IMR-90 (cell line): ENCODE measurements around the gene CXXC4. TPM values are rescaled to one million over a fixed set of nuclear protein-coding genes. Genes with fewer than 3 reads are reported as not detected.

Experiments used
- ATAC-seq: fragments of 200-7000 bp; cut with Tn5 transposase; 2 replicates; pipeline ENCODE4 v1.9.1; 2020; ENCODE audit warnings: low read depth, mild to moderate bottlenecking, moderate library complexity
- BruUV-seq: library from RNA; stranded (reverse); fragments of 400-500 nt; replicated peaks from 2 replicates; lab custom pipeline; 2021; lab: Mats Ljungman, UMichigan
- CTCF ChIA-PET: fragments of 300-600 bp; formaldehyde crosslinking; extraction: SDS; loops from one replicate; lab custom pipeline; 2021; ENCODE audit warnings: antibody characterized with exemption; lab: Yijun Ruan, JAX
- POLR2A ChIA-PET: fragments of 300-600 bp; sonication (Branson Sonifier 250); formaldehyde crosslinking; loops from one replicate; lab custom pipeline; 2022; ENCODE audit warnings: antibody characterized with exemption; ENCODE audit not compliant: unreplicated experiment; lab: Charles Lee
- DNase-seq: peaks from one replicate; pipeline ENCODE4 v3.0.0; 2013
- H2AFZ ChIP-seq: replicated peaks from 2 replicates; pipeline ENCODE3; 2013; ENCODE audit warnings: low read length, mild to moderate bottlenecking; ENCODE audit not compliant: poor library complexity
- H2AK5ac ChIP-seq: 2 replicates; pipeline ENCODE4 v1.6.1; 2013; ENCODE audit warnings: low read depth, low read length, inconsistent platforms
- H2AK9ac ChIP-seq: replicated peaks from 2 replicates; pipeline ENCODE3; 2013; ENCODE audit warnings: mild to moderate bottlenecking, low read depth, low read length, moderate library complexity; ENCODE audit not compliant: poor library complexity
- H2BK120ac ChIP-seq: 2 replicates; pipeline ENCODE4 v1.6.1; 2013; ENCODE audit warnings: low read depth, low read length, inconsistent platforms
- H2BK15ac ChIP-seq: 3 replicates; pipeline ENCODE4 v1.6.1; 2013; ENCODE audit warnings: low read depth, low read length, inconsistent platforms
- H2BK20ac ChIP-seq: 2 replicates; pipeline ENCODE4 v1.6.1; 2013; ENCODE audit warnings: low read depth, mild to moderate bottlenecking, inconsistent platforms, low read length, moderate library complexity
- H2BK5ac ChIP-seq: 2 replicates; pipeline ENCODE4 v1.6.1; 2013; ENCODE audit warnings: mild to moderate bottlenecking, low read depth, low read length, inconsistent platforms; ENCODE audit not compliant: poor library complexity, severe bottlenecking
- H3K14ac ChIP-seq: replicated peaks from 2 replicates; pipeline ENCODE4 v1.6.1; 2013; ENCODE audit warnings: low read depth, low read length, inconsistent platforms
- H3K18ac ChIP-seq: 2 replicates; pipeline ENCODE4 v1.6.1; 2013; ENCODE audit warnings: low read depth, low read length, control low read depth
- H3K23ac ChIP-seq: 2 replicates; pipeline ENCODE4 v1.6.1; 2013; ENCODE audit warnings: low read depth, low read length, inconsistent platforms
- H3K27ac ChIP-seq: 2 replicates; pipeline ENCODE4 v1.5.1; 2013; ENCODE audit warnings: mild to moderate bottlenecking, control low read depth, low read length; ENCODE audit not compliant: insufficient read depth
- H3K27me3 ChIP-seq: 2 replicates; pipeline ENCODE4 v1.6.1; 2013; ENCODE audit warnings: low read length; ENCODE audit not compliant: control insufficient read depth, insufficient read depth
- H3K36me3 ChIP-seq: 2 replicates; pipeline ENCODE4 v1.6.1; 2013; ENCODE audit warnings: low read length, mixed read lengths; ENCODE audit not compliant: control insufficient read depth, insufficient read depth
- H3K4ac ChIP-seq: 2 replicates; pipeline ENCODE4 v1.6.1; 2013; ENCODE audit warnings: low read depth, low read length, inconsistent platforms
- H3K4me1 ChIP-seq: 2 replicates; pipeline ENCODE4 v1.6.1; 2013; ENCODE audit warnings: low read length, mixed read lengths; ENCODE audit not compliant: control insufficient read depth, insufficient read depth
- H3K4me2 ChIP-seq: 2 replicates; pipeline ENCODE4 v1.6.1; 2013; ENCODE audit warnings: low read depth, mild to moderate bottlenecking, control low read depth, low read length, moderate library complexity
- H3K4me3 ChIP-seq: 2 replicates; pipeline ENCODE4 v1.5.1; 2013; ENCODE audit warnings: low read depth, mild to moderate bottlenecking, control low read depth, low read length, moderate library complexity; ENCODE audit not compliant: insufficient read depth
- H3K56ac ChIP-seq: 2 replicates; pipeline ENCODE4 v1.6.1; 2013; ENCODE audit warnings: low read length, inconsistent platforms; ENCODE audit not compliant: insufficient read depth; ENCODE audit errors: extremely low read depth
- H3K79me1 ChIP-seq, 2 experiments: 2 replicates each; pipeline ENCODE4 v1.6.1; 2013; ENCODE audit warnings: low read length in 2 of 2, inconsistent platforms in 1 of 2, low read depth in 1 of 2
- H3K9ac ChIP-seq: 2 replicates; pipeline ENCODE4 v1.6.1; 2013; ENCODE audit warnings: low read depth, low read length, control low read depth
- H3K9me1 ChIP-seq: 2 replicates; pipeline ENCODE4 v1.6.1; 2013; ENCODE audit warnings: low read length, inconsistent platforms; ENCODE audit not compliant: insufficient read depth
- H3K9me3 ChIP-seq: 2 replicates; pipeline ENCODE4 v1.6.1; 2013; ENCODE audit warnings: low read length; ENCODE audit not compliant: control insufficient read depth, insufficient read depth
- H4K20me1 ChIP-seq: 2 replicates; pipeline ENCODE4 v1.6.1; 2013; ENCODE audit warnings: low read length, inconsistent platforms; ENCODE audit not compliant: insufficient read depth
- H4K5ac ChIP-seq: 2 replicates; pipeline ENCODE4 v1.6.1; 2013; ENCODE audit warnings: mild to moderate bottlenecking, low read depth, low read length, control low read depth
- H4K8ac ChIP-seq, 2 experiments: 2 replicates each; pipeline ENCODE4 v1.6.1; 2013; ENCODE audit warnings: low read depth in 2 of 2, low read length in 2 of 2, control low read depth in 1 of 2, inconsistent platforms in 1 of 2
- H4K91ac ChIP-seq: 2 replicates; pipeline ENCODE4 v1.6.1; 2013; ENCODE audit warnings: low read depth, low read length, inconsistent platforms; ENCODE audit not compliant: insufficient read depth
- CEBPB ChIP-seq: IDR thresholded peaks from 2 replicates; pipeline ENCODE4 v1.6.1; 2012; ENCODE audit warnings: low read depth, low read length, improper control_type of control experiment
- RAD21 ChIP-seq: IDR thresholded peaks from 2 replicates; pipeline ENCODE4 v1.6.1; 2012; ENCODE audit warnings: low read length, improper control_type of control experiment
- RCOR1 ChIP-seq: IDR thresholded peaks from 2 replicates; pipeline ENCODE4 v1.6.1; 2012; ENCODE audit warnings: mild to moderate bottlenecking, low read length, improper control_type of control experiment; ENCODE audit not compliant: insufficient replicate concordance
- RFX5 ChIP-seq: IDR thresholded peaks from 2 replicates; pipeline ENCODE4 v1.8.0; 2012; ENCODE audit warnings: low read depth, mild to moderate bottlenecking, low read length, moderate library complexity
- WGBS, 2 experiments: methylation state at CpG; one replicate each; pipeline versions ENCODE4 v1.1.5 to v1.1.7; 2013; ENCODE audit warnings: missing lambda C conversion rate in 2 of 2; ENCODE audit not compliant: insufficient read length in 1 of 2; ENCODE audit errors: extremely low coverage in 2 of 2; 5-methylcytosine and 5-hydroxymethylcytosine counted together
- dilution Hi-C: fragments of 300-500 bp; cut with HindIII; formaldehyde crosslinking; loops from one replicate; pipeline ENCODE4 v1.14.3; 2018; ENCODE audit warnings: low sequenced_read_pairs; ENCODE audit not compliant: unreplicated experiment
- in situ Hi-C: fragments of 300-500 bp; cut with MboI; formaldehyde crosslinking; loops from 3 replicates; pipeline ENCODE4 v1.14.3; 2019; ENCODE audit warnings: low sequenced_read_pairs, inconsistent platforms, mixed read lengths
- intact Hi-C: fragments of 100-400 bp; cut with micrococcal nuclease; formaldehyde crosslinking; loops from 2 replicates; pipeline ENCODE4 v1.10.0; 2022
- polyA plus RNA-seq, 3 experiments: library from polyadenylated mRNA; depleted of rRNA; stranded (reverse); fragments of >200 nt; gene quantifications; 2 replicates each; pipeline ENCODE4 v1.2.3, GENCODE V29; 2012; ENCODE audit warnings: low replicate concordance in 1 of 3
- total RNA-seq: library from RNA; depleted of rRNA; stranded (reverse); fragments of >200 nt; gene quantifications from 2 replicates; pipeline ENCODE4 v1.2.3, GENCODE V29; 2012

The CXXC4 gene
- total and polyA plus RNA-seq, 2 of the 4 experiments (the other 2 are of a cell fraction), result not detected

- H2BK20ac ChIP-seq, result no peak overlapping the region
- WGBS, 2 experiments, result 0% methylated on average over 2 of the region's 7 CpGs; no CpG with 5 or more reads in 1 of the 2 experiments
- H3K79me1 ChIP-seq, result no peaks in the 10 kb centered on the region
- H2AK9ac ChIP-seq, result no peak overlapping the region
- CTCF ChIA-PET, result no interaction called here
- dilution Hi-C loops (no loop called here), in situ Hi-C loops (no loop called here), intact Hi-C loops (no loop called here)
- no peak overlapping the region for H3K9ac ChIP-seq
- no peak for DNase-seq
- H3K18ac ChIP-seq, result no peak overlapping the region
- H3K27me3 ChIP-seq, result peaks cover 12% of the 10 kb centered on the region
- no peak overlapping the region for H3K14ac ChIP-seq
- no peak overlapping the region for H2BK5ac ChIP-seq
- H3K4ac ChIP-seq, result no peak overlapping the region
- H4K8ac ChIP-seq, result no peak overlapping the region
- H2BK120ac ChIP-seq, result no peak overlapping the region
- POLR2A ChIA-PET, result no interaction called here
- H4K5ac ChIP-seq, result no peak overlapping the region
- H3K9me3 ChIP-seq, result no peaks in the 10 kb centered on the region
- no peaks in the 10 kb centered on the region for H3K4me1 ChIP-seq
- H3K9me1 ChIP-seq, result no peaks in the 10 kb centered on the region
- ATAC-seq, result no peak
- H2AK5ac ChIP-seq, result no peak overlapping the region
- no peaks in the 10 kb centered on the region for H3K36me3 ChIP-seq
- peak overlapping the region; percentile 41; the same call in 1 of the 2 replicates for H3K4me2 ChIP-seq
- H2BK15ac ChIP-seq, result no peak overlapping the region
- no peak overlapping the region for H4K91ac ChIP-seq
- H4K20me1 ChIP-seq, result no peaks in the 10 kb centered on the region
- H2AFZ ChIP-seq, result no peak overlapping the region
- no peak for TF ChIP-seq RCOR1
- TF ChIP-seq CEBPB, result no peak
- no peak for TF ChIP-seq RFX5
- TF ChIP-seq RAD21, result no peak
- H3K23ac ChIP-seq, result no peak overlapping the region
- H3K56ac ChIP-seq, result no peak overlapping the region
- no peak overlapping the region for H3K27ac ChIP-seq
- no peak overlapping the region for H3K4me3 ChIP-seq
- BruUV-seq, result no TSS peak
Measured at GRCh38 chr4:104492183-104492771, 2.4 kb downstream of the CXXC4 start.
